Measurements from ENCODE around the gene RPL13A. TPM values are rescaled to one million over a fixed set of nuclear protein-coding genes. Genes with fewer than 3 reads are reported as not detected.

RPL13A gene
- total and polyA plus RNA-seq, 2 of the 13 experiments (the other 11 are each of a cell fraction or from before 2014, with no cell fraction given): 2,601 to 3,407 TPM

- TF ChIP-seq ZNF576 (CRISPR knock-in tag; IDR thresholded peaks at IDR 0.05) (no peak), ATF4 (CRISPR knock-in tag; IDR thresholded peaks at IDR 0.05) (0 out of 4 replicates have a peak, but pooled peaks of 1 of the 2 experiments have one; percentile 9), EED (CRISPR knock-in tag; IDR thresholded peaks at IDR 0.05) (no peak), SIX4 (CRISPR knock-in tag; IDR thresholded peaks at IDR 0.05) (no peak), ZSCAN22 (CRISPR knock-in tag; IDR thresholded peaks at IDR 0.05) (no peak), ZNF841 (CRISPR knock-in tag; IDR thresholded peaks at IDR 0.05; ENCODE audit: borderline replicate concordance) (peak; percentile 64; the same call in 1 of the 2 replicates), AFF4 (CRISPR knock-in tag; IDR thresholded peaks at IDR 0.05) (no peak), ZNF737 (CRISPR knock-in tag; IDR thresholded peaks at IDR 0.05; ENCODE audit: borderline replicate concordance) (no peak), ZNF18 (CRISPR knock-in tag; IDR thresholded peaks at IDR 0.05; ENCODE audit: insufficient replicate concordance) (peak; percentile 28), ATM (IDR thresholded peaks at IDR 0.05; ENCODE audit: borderline replicate concordance) (no peak), ZNF446 (CRISPR knock-in tag; IDR thresholded peaks at IDR 0.05) (no peak), ZNF136 (CRISPR knock-in tag; IDR thresholded peaks at IDR 0.05; ENCODE audit: low read depth) (no peak), DMAP1 (CRISPR knock-in tag; IDR thresholded peaks at IDR 0.05) (no peak), SAFB2 (CRISPR knock-in tag; IDR thresholded peaks at IDR 0.05; ENCODE audit: borderline replicate concordance, low read depth) (no peak), ZNF264 (CRISPR knock-in tag; IDR thresholded peaks at IDR 0.05) (no peak), REPIN1 (CRISPR knock-in tag; IDR thresholded peaks at IDR 0.05; ENCODE audit: borderline replicate concordance, low read depth) (no peak), STAT5B (CRISPR knock-in tag; IDR thresholded peaks at IDR 0.05) (no peak), ZNF605 (CRISPR knock-in tag; IDR thresholded peaks at IDR 0.05) (no peak; the same call in 1 of the 2 replicates), MXD4 (CRISPR knock-in tag; IDR thresholded peaks at IDR 0.05) (no peak), MAFG (CRISPR knock-in tag; IDR thresholded peaks at IDR 0.05) (no peak), TEAD2 (CRISPR knock-in tag; IDR thresholded peaks at IDR 0.05) (no peak), ZNF75D (CRISPR knock-in tag; IDR thresholded peaks at IDR 0.05; ENCODE audit: borderline replicate concordance) (no peak), MAFK (conservative IDR thresholded peaks at IDR 0.05 in 1 of 2, IDR thresholded peaks at IDR 0.05 in 1 of 2; ENCODE audit: low read length in 2 of 2) (peak; percentile 90 to 92), KAT7 (CRISPR knock-in tag; IDR thresholded peaks at IDR 0.05; ENCODE audit: borderline replicate concordance) (peak; percentile 64; the same call in 1 of the 2 replicates), KDM4B (CRISPR knock-in tag; IDR thresholded peaks at IDR 0.05) (no peak), GATAD2A (CRISPR knock-in tag; IDR thresholded peaks at IDR 0.05) (no peak)
These were observed 1.6 kb downstream of the RPL13A start (continued) for GRCh38 chr19:49488863-49489537.

All from HepG2 (cell line).